Measurements from ENCODE around the gene CDKN1B. TPM values are rescaled to one million over a fixed set of nuclear protein-coding genes. Genes with fewer than 3 reads are reported as not detected.

Gene CDKN1B
- total RNA-seq, 1 experiment from 2014 or later, result 33.1 TPM

GRCh38 chr12:12764824-12765223, 47.7 kb downstream of the CDKN1B start:
- Histone ChIP-seq H3K4me2 (ENCODE audit: low read length) (no peak overlapping the region), H3K9me2 (ENCODE audit: insufficient read depth) (no peaks in the 10 kb centered on the region), H3K9ac (ENCODE audit: low read length) (no peak overlapping the region), H4K20me1 (ENCODE audit: insufficient read depth) (no peaks in the 10 kb centered on the region), H2AFZ (ENCODE audit: low read depth, low read length, poor library complexity, severe bottlenecking) (no peak overlapping the region), H3K9me3 (ENCODE audit: control insufficient read depth in 1 of 2, insufficient read depth in 1 of 2, low read depth in 1 of 2, low read length in 2 of 2) (no peaks in the 10 kb centered on the region), H3K27ac (ENCODE audit: low read depth, low read length) (no peak overlapping the region), H3K79me2 (ENCODE audit: insufficient read depth, low read length) (no peaks in the 10 kb centered on the region), H3K4me1 (ENCODE audit: control insufficient read depth in 1 of 2, insufficient read depth in 2 of 2, low read length in 2 of 2) (no peaks in the 10 kb centered on the region), H3K27me3 (ENCODE audit: insufficient read depth, low read length) (no peaks in the 10 kb centered on the region), H3K4me3 (replicated peaks in 1 of 2; ENCODE audit: low read depth in 1 of 2, low read length in 2 of 2) (no peak overlapping the region), H3K36me3 (ENCODE audit: control insufficient read depth in 1 of 2, insufficient read depth in 2 of 2, low read length in 2 of 2) (no peaks in the 10 kb centered on the region)
- ATAC-seq (peak; percentile 59; the same call in 1 of the 2 replicates), DNase-seq (ENCODE audit: low read depth, low spot score) (no peak)
- no TSS peak for BruUV-seq (replicated peaks)
- ChIA-PET CTCF (no interaction called here), RAD21 (ENCODE audit: low non-redundant PET in 1 of 2, low total read pairs in 2 of 2, uncharacterized antibody in 2 of 2, unreplicated experiment in 2 of 2) (no interaction called here), POLR2A (no interaction called here)
- TF ChIP-seq POLR2A (IDR thresholded peaks at IDR 0.05; ENCODE audit: borderline replicate concordance, extremely low read depth, insufficient read depth, insufficient read length) (no peak), SP1 (IDR thresholded peaks at IDR 0.05; ENCODE audit: low read depth) (no peak), CTCF (IDR thresholded peaks at IDR 0.05 in 2 of 3, conservative IDR thresholded peaks at IDR 0.05 in 1 of 3; ENCODE audit: borderline replicate concordance in 1 of 3, insufficient read depth in 1 of 3, low read depth in 2 of 3, low read length in 2 of 3) (no peak), ZFX (IDR thresholded peaks at IDR 0.05) (no peak), SRF (IDR thresholded peaks at IDR 0.05; ENCODE audit: low read depth) (no peak), ATF3 (IDR thresholded peaks at IDR 0.05) (no peak), ZBTB33 (IDR thresholded peaks at IDR 0.05; ENCODE audit: extremely low read depth, insufficient replicate concordance, low read length) (no peak), YY1 (IDR thresholded peaks at IDR 0.05; ENCODE audit: extremely low read depth, insufficient replicate concordance, low read depth, low read length) (no peak)
- intact Hi-C loops (cut with micrococcal nuclease), result no loop called here
